ENCODE data around the gene ISYNA1. TPM values are rescaled to one million over a fixed set of nuclear protein-coding genes. Genes with fewer than 3 reads are reported as not detected.

Gene ISYNA1
- total and polyA plus RNA-seq, 2 of the 13 experiments (the other 11 are each of a cell fraction or from before 2014, with no cell fraction given): 29.6 to 48.5 TPM

DNA sequence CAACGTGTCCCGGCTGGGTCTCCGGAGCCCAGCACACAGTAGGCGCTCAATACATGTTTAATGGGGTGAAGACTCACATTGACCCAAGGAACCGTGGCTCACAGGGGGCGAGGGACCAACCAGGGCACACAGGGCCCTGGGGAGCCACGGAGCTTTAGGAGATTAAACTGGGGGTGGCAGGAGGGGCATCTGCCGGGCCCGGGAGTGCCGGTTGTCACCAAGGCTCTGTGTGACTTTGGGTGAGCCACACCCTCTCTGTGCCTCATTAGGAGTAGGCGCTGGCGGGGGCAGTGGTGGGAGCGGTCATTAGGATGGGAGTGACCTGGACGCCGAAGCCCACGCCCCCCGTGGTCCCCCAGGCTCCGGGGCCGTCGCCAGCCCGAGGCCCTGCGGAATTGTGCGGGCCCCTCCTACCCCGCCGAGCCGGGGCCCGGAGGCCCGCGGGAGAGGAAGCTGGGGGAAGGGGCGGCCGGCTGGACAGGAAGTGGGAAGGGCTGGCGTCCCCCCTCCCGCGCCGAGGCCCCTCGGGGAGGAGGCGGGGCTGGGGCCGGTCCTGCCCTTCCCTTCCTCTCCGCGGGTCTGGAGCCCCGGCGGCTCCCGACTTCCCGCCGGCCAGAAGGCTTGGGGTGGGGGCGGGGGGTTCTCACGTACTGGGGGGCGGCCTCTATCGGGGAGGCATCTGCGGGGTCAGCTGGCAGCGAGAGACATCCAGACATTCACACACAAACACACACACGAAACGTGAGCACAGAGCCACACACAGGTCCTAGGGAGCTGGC, 20.5 kb downstream of the ISYNA1 start (continued):
- TF ChIP-seq NONO (IDR thresholded peaks at IDR 0.05): no peak
- TF ChIP-seq NONO (CRISPR knock-in tag; conservative IDR thresholded peaks at IDR 0.05): peak; percentile 20; the same call in 1 of the 2 replicates
- TF ChIP-seq HNF4G (IDR thresholded peaks at IDR 0.05; ENCODE audit: borderline replicate concordance, low read depth, low read length): no peak
- 0 out of 2 replicates have a peak, but pooled peaks have one; percentile 16 for TF ChIP-seq HNF4G (CRISPR knock-in tag; IDR thresholded peaks at IDR 0.05; ENCODE audit: borderline replicate concordance, low read depth)
- TF ChIP-seq KAT8 (CRISPR knock-in tag; IDR thresholded peaks at IDR 0.05): peak; percentile 51
- TF ChIP-seq ZNF83 (CRISPR knock-in tag; IDR thresholded peaks at IDR 0.05; ENCODE audit: borderline replicate concordance): 0 out of 2 replicates have a peak, but pooled peaks have one; percentile 42
- peak; percentile 80; the same call in 1 of the 2 replicates for TF ChIP-seq ZNF430 (CRISPR knock-in tag; IDR thresholded peaks at IDR 0.05)
- TF ChIP-seq SALL1 (CRISPR knock-in tag; IDR thresholded peaks at IDR 0.05): peak; percentile 67
- TF ChIP-seq FOXA3 (CRISPR knock-in tag; IDR thresholded peaks at IDR 0.05): no peak
- no peak for TF ChIP-seq DR1 (CRISPR knock-in tag; IDR thresholded peaks at IDR 0.05)
- peak; percentile 59; the same call in 1 of the 2 replicates for TF ChIP-seq ELF3 (CRISPR knock-in tag; IDR thresholded peaks at IDR 0.05)
- TF ChIP-seq, protein P1, sequence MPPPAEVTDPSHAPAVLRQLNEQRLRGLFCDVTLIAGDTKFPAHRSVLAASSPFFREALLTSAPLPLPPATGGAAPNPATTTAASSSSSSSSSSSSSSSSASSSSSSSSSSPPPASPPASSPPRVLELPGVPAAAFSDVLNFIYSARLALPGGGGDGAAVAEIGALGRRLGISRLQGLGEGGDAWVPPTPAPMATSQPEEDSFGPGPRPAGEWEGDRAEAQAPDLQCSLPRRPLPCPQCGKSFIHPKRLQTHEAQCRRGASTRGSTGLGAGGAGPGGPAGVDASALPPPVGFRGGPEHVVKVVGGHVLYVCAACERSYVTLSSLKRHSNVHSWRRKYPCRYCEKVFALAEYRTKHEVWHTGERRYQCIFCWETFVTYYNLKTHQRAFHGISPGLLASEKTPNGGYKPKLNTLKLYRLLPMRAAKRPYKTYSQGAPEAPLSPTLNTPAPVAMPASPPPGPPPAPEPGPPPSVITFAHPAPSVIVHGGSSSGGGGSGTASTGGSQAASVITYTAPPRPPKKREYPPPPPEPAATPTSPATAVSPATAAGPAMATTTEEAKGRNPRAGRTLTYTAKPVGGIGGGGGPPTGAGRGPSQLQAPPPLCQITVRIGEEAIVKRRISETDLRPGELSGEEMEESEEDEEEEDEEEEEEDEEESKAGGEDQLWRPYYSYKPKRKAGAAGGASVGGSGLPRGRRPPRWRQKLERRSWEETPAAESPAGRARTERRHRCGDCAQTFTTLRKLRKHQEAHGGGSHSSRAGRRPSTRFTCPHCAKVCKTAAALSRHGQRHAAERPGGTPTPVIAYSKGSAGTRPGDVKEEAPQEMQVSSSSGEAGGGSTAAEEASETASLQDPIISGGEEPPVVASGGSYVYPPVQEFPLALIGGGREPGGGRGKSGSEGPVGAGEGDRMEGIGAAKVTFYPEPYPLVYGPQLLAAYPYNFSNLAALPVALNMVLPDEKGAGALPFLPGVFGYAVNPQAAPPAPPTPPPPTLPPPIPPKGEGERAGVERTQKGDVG (CRISPR knock-in tag; IDR thresholded peaks at IDR 0.05; ENCODE audit: borderline replicate concordance): no peak
- no peak for TF ChIP-seq STAG1 (CRISPR knock-in tag; IDR thresholded peaks at IDR 0.05)
- TF ChIP-seq ZFP41 (CRISPR knock-in tag; IDR thresholded peaks at IDR 0.05; ENCODE audit: borderline replicate concordance): 0 out of 2 replicates have a peak, but pooled peaks have one; percentile 32
- TF ChIP-seq, protein P2, sequence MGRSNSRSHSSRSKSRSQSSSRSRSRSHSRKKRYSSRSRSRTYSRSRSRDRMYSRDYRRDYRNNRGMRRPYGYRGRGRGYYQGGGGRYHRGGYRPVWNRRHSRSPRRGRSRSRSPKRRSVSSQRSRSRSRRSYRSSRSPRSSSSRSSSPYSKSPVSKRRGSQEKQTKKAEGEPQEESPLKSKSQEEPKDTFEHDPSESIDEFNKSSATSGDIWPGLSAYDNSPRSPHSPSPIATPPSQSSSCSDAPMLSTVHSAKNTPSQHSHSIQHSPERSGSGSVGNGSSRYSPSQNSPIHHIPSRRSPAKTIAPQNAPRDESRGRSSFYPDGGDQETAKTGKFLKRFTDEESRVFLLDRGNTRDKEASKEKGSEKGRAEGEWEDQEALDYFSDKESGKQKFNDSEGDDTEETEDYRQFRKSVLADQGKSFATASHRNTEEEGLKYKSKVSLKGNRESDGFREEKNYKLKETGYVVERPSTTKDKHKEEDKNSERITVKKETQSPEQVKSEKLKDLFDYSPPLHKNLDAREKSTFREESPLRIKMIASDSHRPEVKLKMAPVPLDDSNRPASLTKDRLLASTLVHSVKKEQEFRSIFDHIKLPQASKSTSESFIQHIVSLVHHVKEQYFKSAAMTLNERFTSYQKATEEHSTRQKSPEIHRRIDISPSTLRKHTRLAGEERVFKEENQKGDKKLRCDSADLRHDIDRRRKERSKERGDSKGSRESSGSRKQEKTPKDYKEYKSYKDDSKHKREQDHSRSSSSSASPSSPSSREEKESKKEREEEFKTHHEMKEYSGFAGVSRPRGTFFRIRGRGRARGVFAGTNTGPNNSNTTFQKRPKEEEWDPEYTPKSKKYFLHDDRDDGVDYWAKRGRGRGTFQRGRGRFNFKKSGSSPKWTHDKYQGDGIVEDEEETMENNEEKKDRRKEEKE (IDR thresholded peaks at IDR 0.05): no peak
- TF ChIP-seq GATAD1 (CRISPR knock-in tag; IDR thresholded peaks at IDR 0.05): peak; percentile 68
- TF ChIP-seq, protein P3, sequence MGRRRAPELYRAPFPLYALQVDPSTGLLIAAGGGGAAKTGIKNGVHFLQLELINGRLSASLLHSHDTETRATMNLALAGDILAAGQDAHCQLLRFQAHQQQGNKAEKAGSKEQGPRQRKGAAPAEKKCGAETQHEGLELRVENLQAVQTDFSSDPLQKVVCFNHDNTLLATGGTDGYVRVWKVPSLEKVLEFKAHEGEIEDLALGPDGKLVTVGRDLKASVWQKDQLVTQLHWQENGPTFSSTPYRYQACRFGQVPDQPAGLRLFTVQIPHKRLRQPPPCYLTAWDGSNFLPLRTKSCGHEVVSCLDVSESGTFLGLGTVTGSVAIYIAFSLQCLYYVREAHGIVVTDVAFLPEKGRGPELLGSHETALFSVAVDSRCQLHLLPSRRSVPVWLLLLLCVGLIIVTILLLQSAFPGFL (CRISPR knock-in tag; IDR thresholded peaks at IDR 0.05): no peak
- TF ChIP-seq ZFY (CRISPR knock-in tag; IDR thresholded peaks at IDR 0.05): peak; percentile 58
- TF ChIP-seq MAFK (conservative IDR thresholded peaks at IDR 0.05 in 1 of 2, IDR thresholded peaks at IDR 0.05 in 1 of 2; ENCODE audit: low read length in 2 of 2): no peak
- TF ChIP-seq KMT2A (CRISPR knock-in tag; IDR thresholded peaks at IDR 0.05): no peak
- TF ChIP-seq, protein P4, sequence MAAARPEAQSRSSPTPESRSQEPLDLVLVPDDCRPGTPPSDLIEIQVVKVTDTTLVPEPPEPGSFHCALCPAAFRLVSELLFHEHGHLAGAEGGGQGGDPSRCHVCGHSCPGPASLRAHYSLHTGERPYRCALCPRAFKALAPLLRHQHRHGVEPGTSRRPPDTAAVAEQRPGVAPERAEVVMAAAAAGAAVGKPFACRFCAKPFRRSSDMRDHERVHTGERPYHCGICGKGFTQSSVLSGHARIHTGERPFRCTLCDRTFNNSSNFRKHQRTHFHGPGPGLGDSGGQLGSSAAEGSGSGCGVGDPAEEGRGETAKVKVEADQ (CRISPR knock-in tag; IDR thresholded peaks at IDR 0.05; ENCODE audit: borderline replicate concordance): peak; percentile 36; the same call in 1 of the 2 replicates
- no peak for TF ChIP-seq ZNF616 (CRISPR knock-in tag; IDR thresholded peaks at IDR 0.05; ENCODE audit: low read depth)
- TF ChIP-seq ISL2 (CRISPR knock-in tag; IDR thresholded peaks at IDR 0.05): 0 out of 2 replicates have a peak, but pooled peaks have one; percentile 28
